ENCODE results near the gene SLC13A3. TPM values are rescaled to one million over a fixed set of nuclear protein-coding genes. Genes with fewer than 3 reads are reported as not detected.
A peak's percentile ranks its signal among the peaks of the same experiment; 100 is the strongest.

The SLC13A3 gene
- total RNA-seq, 1 donor from 2014 or later = 12.3 TPM

GRCh38 chr20:46578745-46579144, 72.5 kb downstream of the SLC13A3 start:
- no peak for DNase-seq (ENCODE audit: low spot score)

- no peak for DNase-seq (ENCODE audit: low spot score)
Measured at GRCh38 chr20:46576774-46577395, 74.4 kb downstream of the SLC13A3 start.

GRCh38 chr20:46575937-46576461, 75.3 kb downstream of the SLC13A3 start:
- DNase-seq (ENCODE audit: low spot score) = no peak

GRCh38 chr20:46575394-46575793, 75.9 kb downstream of the SLC13A3 start:
- DNase-seq (ENCODE audit: low spot score) = no peak

- no peak for DNase-seq (ENCODE audit: low spot score)
Measured at GRCh38 chr20:46573788-46574584, 77.3 kb downstream of the SLC13A3 start.

GRCh38 chr20:46573234-46573633, 78.0 kb downstream of the SLC13A3 start:
- DNase-seq (ENCODE audit: low spot score) = no peak

- DNase-seq (ENCODE audit: low spot score) = no peak
Measured at GRCh38 chr20:46572790-46573189, 78.5 kb downstream of the SLC13A3 start.

- peak; percentile 44 for DNase-seq (ENCODE audit: low spot score)
Measured at GRCh38 chr20:46572153-46572552, 79.1 kb downstream of the SLC13A3 start.

- DNase-seq (ENCODE audit: low spot score) = no peak
Measured at GRCh38 chr20:46571418-46571817, 79.8 kb downstream of the SLC13A3 start.

GRCh38 chr20:46570956-46571355, 80.3 kb downstream of the SLC13A3 start:
- no peak for DNase-seq (ENCODE audit: low spot score)

- DNase-seq (ENCODE audit: low spot score) = no peak
Measured at GRCh38 chr20:46569961-46570360, 81.3 kb downstream of the SLC13A3 start.

GRCh38 chr20:46568570-46569129, 82.6 kb downstream of the SLC13A3 start:
- DNase-seq (ENCODE audit: low spot score) = peak; percentile 83

- no peak for DNase-seq (ENCODE audit: low spot score)
Measured at GRCh38 chr20:46566125-46566524, 85.1 kb downstream of the SLC13A3 start.

- DNase-seq (ENCODE audit: low spot score) = no peak
Measured at GRCh38 chr20:46564241-46564957, 86.9 kb downstream of the SLC13A3 start.

GRCh38 chr20:46563860-46564221, 87.4 kb downstream of the SLC13A3 start:
- peak; percentile 56 for DNase-seq (ENCODE audit: low spot score)

- no peak for DNase-seq (ENCODE audit: low spot score)
Measured at GRCh38 chr20:46563170-46563859, 87.9 kb downstream of the SLC13A3 start.

GRCh38 chr20:46562373-46563169, 88.7 kb downstream of the SLC13A3 start:
- peak; percentile 91 for DNase-seq (ENCODE audit: low spot score)

- no peak for DNase-seq (ENCODE audit: low spot score)
Measured at GRCh38 chr20:46562009-46562372, 89.3 kb downstream of the SLC13A3 start.

- no peak for DNase-seq (ENCODE audit: low spot score)
Measured at GRCh38 chr20:46559685-46560440, 91.4 kb downstream of the SLC13A3 start.

- DNase-seq (ENCODE audit: low spot score) = no peak
Measured at GRCh38 chr20:46559001-46559400, 92.3 kb downstream of the SLC13A3 start.

Data from umbilical cord (tissue), 2 donors.